Nephron progenitor cell (in vitro differentiated cells): ENCODE measurements around the gene ACD.

ENCODE experiments used
- DNase-seq: peaks from one replicate; pipeline ENCODE4 v3.0.0; 2021
- H3K27ac Mint-ChIP-seq: 2 replicates; pipeline ENCODE4 v1.8.0; 2021; ENCODE audit warnings: mild to moderate bottlenecking, moderate library complexity, mixed read lengths
- H3K27me3 Mint-ChIP-seq: 2 replicates; pipeline ENCODE4 v1.8.0; 2021; ENCODE audit warnings: mild to moderate bottlenecking, low read depth, mixed read lengths; ENCODE audit not compliant: poor library complexity
- H3K36me3 Mint-ChIP-seq: 2 replicates; pipeline ENCODE4 v1.8.0; 2021; ENCODE audit warnings: low read depth, mixed read lengths
- H3K4me1 Mint-ChIP-seq: 2 replicates; pipeline ENCODE4 v1.8.0; 2021; ENCODE audit warnings: mixed read lengths
- H3K4me3 Mint-ChIP-seq: 2 replicates; pipeline ENCODE4 v1.8.0; 2021; ENCODE audit warnings: mild to moderate bottlenecking, moderate library complexity, mixed read lengths
- H3K9me3 Mint-ChIP-seq: 2 replicates; pipeline ENCODE4 v1.8.0; 2021; ENCODE audit warnings: mild to moderate bottlenecking, moderate library complexity, mixed read lengths
- TF ChIP-seq, protein P1 (sequence below): fragments of 200-600 bp; sonication (generic); IDR thresholded peaks from 2 replicates; pipeline ENCODE4 v1.5.0; 2021; ENCODE audit warnings: antibody characterized with exemption

ACD gene

DNA sequence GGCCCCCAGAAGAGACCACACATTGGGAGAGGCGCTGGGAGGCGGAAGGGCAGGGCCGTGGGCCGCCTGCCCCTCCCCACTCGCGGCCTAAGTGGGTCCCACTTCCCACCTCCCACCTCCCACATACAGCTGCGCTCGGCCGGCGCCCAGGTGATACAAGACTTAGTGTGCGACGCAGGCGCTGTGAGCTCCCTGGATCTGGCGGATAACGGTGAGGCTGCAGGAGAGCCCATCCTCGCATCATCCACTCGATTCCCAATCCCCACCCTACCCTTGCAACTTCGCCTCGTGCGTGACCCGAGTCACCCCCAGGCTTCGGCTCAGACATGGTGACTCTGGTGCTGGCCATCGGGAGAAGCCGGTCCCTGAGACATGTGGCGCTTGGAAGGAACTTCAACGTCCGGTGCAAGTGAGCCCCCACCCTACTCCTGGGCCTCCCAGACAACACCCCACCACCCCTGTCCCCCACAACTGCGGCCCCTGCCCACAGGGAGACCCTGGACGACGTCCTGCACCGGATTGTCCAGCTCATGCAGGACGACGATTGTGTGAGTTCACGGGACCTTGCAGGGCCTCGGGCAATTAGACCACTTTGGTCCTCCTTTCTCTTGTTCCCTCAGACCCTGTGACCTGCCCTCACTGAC lies 11.2 kb downstream of the ACD start:
- H3K9me3 Mint-ChIP-seq: no peaks in the 10 kb centered on the region
- no peaks in the 10 kb centered on the region for H3K36me3 Mint-ChIP-seq
- H3K27ac Mint-ChIP-seq: no peak overlapping the region
- peaks cover 10% of the 10 kb centered on the region for H3K4me1 Mint-ChIP-seq
- TF ChIP-seq, protein P1, sequence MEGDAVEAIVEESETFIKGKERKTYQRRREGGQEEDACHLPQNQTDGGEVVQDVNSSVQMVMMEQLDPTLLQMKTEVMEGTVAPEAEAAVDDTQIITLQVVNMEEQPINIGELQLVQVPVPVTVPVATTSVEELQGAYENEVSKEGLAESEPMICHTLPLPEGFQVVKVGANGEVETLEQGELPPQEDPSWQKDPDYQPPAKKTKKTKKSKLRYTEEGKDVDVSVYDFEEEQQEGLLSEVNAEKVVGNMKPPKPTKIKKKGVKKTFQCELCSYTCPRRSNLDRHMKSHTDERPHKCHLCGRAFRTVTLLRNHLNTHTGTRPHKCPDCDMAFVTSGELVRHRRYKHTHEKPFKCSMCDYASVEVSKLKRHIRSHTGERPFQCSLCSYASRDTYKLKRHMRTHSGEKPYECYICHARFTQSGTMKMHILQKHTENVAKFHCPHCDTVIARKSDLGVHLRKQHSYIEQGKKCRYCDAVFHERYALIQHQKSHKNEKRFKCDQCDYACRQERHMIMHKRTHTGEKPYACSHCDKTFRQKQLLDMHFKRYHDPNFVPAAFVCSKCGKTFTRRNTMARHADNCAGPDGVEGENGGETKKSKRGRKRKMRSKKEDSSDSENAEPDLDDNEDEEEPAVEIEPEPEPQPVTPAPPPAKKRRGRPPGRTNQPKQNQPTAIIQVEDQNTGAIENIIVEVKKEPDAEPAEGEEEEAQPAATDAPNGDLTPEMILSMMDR: no peak
- DNase-seq: no peak
- H3K4me3 Mint-ChIP-seq: no peak overlapping the region
- peaks cover 74% of the 10 kb centered on the region for H3K27me3 Mint-ChIP-seq

DNA sequence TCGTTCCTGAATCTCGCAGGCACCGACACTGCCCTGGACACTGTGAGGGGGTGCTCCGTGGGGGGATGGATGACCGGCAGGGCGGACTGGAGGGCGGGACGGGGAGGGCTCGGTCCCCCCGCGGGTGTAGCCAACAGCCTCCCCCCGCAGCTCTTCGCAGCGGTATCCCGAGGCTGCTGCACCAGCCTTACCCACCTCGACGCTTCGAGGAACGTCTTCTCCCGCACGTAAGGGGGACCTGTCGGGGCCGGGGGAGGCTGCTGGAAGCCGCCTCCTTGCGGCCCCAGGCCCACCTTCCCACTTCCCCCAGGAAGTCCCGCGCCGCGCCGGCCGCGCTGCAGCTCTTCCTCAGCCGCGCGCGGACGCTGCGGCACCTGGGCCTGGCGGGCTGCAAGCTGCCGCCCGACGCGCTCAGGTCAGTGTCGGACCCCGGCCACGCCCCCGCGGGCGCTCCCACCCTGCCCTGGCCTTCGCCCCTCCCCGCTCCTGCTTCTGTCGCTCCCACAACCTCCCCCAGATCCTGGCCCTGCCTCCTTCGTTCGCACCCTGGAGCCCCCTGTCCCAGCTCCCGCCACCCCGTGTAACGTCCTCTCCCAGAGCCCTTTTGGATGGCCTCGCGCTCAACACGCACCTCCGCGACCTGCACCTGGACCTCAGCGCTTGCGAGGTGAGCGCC lies 11.8 kb downstream of the ACD start:
- Mint-ChIP-seq H3K4me3 (no peak overlapping the region), H3K4me1 (peaks cover 6% of the 10 kb centered on the region), H3K27me3 (peaks cover 72% of the 10 kb centered on the region), H3K36me3 (no peaks in the 10 kb centered on the region), H3K27ac (no peak overlapping the region), H3K9me3 (no peaks in the 10 kb centered on the region)
- TF ChIP-seq, protein P1: no peak
- no peak for DNase-seq

DNA sequence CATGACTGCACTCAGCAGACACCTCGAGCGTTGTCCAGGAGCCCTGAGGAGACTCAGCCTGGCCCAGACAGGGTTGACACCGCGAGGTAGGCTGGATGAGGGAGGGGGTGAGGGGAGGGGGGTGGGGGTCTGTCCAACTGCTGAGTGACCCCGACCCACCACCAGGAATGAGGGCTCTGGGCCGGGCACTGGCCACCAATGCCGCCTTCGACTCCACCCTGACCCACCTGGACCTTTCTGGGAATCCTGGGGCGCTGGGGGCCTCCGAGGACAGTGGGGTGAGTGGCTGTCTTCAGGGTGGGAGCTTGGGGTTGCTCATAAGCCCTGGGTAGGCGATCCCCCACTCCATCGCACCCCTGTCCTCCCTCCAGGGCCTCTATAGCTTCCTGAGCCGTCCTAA lies 12.4 kb downstream of the ACD start:
- no peaks in the 10 kb centered on the region for H3K36me3 Mint-ChIP-seq
- peaks cover 76% of the 10 kb centered on the region for H3K27me3 Mint-ChIP-seq
- no peak overlapping the region for H3K27ac Mint-ChIP-seq
- H3K4me1 Mint-ChIP-seq: peaks cover 6% of the 10 kb centered on the region
- no peak for DNase-seq
- TF ChIP-seq, protein P1: no peak
- no peaks in the 10 kb centered on the region for H3K9me3 Mint-ChIP-seq
- H3K4me3 Mint-ChIP-seq: no peak overlapping the region

DNA sequence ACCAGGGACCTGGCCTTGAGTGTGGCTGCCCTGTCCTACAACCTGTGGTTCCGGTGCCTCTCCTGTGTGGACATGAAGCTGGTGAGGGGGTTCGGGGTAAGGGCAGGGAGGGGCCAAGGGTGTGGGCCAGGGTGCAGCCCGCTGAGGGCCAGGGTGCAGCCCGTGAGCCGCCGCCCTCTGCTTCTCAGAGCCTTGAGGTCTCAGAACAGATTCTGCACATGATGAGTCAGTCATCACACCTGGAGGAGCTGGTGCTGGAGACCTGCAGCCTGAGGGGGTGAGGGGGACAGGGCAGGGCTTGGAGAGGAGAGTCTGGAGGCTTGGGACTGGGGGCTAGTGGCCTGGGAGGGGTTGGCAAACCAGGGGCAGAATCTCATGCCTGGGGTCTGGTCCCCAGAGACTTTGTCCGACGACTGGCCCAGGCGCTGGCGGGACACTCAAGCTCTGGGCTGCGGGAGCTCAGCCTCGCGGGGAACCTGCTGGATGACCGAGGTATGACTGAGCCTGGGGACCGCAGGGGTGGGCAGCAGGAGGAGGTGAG lies 12.9 kb downstream of the ACD start:
- TF ChIP-seq, protein P1: no peak
- no peaks in the 10 kb centered on the region for H3K9me3 Mint-ChIP-seq
- H3K27ac Mint-ChIP-seq: no peak overlapping the region
- peaks cover 75% of the 10 kb centered on the region for H3K27me3 Mint-ChIP-seq
- H3K4me3 Mint-ChIP-seq: no peak overlapping the region
- no peak for DNase-seq
- H3K36me3 Mint-ChIP-seq: no peaks in the 10 kb centered on the region
- H3K4me1 Mint-ChIP-seq: peaks cover 6% of the 10 kb centered on the region

DNA sequence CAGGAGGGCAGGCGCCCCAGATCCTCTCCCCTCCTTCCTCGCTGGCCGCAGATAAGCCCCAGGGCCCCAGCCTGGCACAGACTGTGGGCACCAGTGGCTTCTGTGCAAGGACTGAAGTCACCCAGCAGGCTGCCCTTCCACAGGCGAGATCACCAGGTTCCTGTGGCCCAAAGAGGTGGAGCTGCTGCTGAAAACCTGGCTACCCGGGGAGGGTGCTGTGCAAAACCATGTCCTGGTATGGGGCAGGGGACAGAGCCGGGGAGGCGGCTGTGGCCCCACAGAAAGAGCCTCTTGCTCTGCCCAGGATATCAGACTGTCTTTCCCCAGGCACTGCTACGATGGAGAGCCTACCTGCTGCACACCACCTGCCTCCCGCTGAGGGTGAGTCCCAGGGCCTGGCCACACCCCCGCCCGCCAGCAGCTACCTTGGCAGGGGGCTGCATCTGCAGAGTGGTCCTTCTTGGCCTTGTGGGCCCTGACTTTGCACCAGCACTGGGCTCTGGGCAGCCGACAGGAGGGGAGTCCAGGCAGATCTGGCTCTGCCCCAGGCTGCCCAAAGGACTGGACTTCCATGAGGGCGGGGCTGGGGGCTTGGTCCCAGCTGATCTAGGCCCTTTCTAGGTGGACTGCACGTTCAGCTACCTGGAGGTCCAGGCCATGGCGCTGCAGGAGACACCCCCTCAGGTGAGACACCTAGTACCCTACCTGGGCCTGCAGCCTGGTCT lies 14.5 kb downstream of the ACD start:
- no peak overlapping the region for H3K4me3 Mint-ChIP-seq
- peaks cover 2% of the 10 kb centered on the region for H3K4me1 Mint-ChIP-seq
- DNase-seq: no peak
- no peaks in the 10 kb centered on the region for H3K9me3 Mint-ChIP-seq
- H3K27ac Mint-ChIP-seq: no peak overlapping the region
- TF ChIP-seq, protein P1: no peak
- H3K36me3 Mint-ChIP-seq: no peaks in the 10 kb centered on the region
- H3K27me3 Mint-ChIP-seq: peaks cover 60% of the 10 kb centered on the region
